Measurements from ENCODE around the gene FLOT1.
A peak's percentile ranks its signal among the peaks of the same experiment; 100 is the strongest.

FLOT1 gene

DNA sequence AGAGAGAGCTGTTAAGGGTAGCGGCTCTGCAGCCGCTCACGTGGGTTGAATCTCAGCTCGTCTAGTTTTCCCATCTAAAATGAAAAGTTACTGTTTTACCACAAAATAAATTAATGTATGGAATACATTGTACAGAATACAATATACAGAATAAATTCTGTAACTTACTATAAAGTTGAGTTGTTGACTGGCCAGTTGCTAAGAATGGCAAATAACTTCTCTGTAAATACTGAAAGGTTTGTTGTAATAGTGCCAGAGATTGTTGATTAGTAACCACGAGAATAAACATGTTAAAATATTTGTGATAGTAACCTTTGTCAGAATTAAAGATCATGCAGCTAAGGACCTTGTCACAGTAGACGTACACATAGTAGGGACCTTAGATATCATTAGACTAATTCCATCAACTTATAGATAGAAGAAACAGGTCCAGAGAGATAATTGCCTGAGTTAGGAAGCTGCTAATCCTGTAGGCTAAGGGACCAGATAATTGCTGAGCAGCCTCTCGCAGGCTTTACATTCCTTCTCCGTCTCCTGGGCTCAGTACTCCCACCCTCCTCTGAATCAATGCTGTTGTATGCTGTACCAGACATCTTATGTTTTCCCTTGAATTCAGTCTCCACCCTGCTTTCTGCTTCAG, 51.2 kb downstream of the FLOT1 start:
- DNase-seq, result no peak

DNA sequence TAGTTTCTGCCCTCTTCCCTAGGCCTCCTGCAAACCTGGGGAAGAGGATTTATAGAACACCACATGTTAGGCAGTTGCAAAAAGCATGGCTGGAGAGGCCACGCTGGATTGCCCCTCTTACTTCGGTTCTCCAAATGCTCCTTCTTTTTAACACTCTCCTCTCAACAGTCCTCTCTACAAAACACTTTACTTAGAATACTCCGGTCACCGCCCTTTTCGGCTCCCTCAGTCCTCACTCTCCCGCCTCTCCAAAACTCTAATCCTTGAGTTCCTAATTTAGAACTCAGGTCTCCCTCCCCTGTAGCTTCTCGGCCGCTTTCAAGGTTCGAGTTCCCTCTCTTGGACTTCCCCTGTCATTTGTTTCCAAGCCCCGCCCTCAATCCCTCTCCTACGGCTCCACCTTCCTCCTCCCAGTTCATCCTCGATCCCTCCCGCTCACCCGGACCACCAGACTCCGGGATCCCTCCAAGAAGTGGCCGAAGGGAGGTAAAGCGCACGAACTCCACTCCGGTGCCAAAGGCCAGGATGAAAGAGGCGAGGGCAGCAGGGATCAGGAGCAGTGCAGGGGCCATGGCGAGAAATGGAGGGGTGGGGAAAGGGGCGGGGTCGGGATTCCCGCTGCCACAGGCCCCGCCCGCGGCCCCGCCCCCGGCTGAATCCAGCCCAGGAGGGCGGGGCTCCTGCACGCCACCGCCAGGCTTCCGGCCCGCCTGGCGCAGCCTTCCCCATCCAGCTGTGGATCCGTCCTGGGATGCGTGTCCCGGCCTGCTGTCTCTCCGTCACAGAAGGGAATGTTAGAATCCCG, 51.9 kb downstream of the FLOT1 start, which contains the start of gene NRM:
TSS of gene NRM (minus strand) at position 582 of the 805 bp plus-strand sequence. CDS start at position 572, 10 bp downstream.
- peak; percentile 93 for DNase-seq

DNA sequence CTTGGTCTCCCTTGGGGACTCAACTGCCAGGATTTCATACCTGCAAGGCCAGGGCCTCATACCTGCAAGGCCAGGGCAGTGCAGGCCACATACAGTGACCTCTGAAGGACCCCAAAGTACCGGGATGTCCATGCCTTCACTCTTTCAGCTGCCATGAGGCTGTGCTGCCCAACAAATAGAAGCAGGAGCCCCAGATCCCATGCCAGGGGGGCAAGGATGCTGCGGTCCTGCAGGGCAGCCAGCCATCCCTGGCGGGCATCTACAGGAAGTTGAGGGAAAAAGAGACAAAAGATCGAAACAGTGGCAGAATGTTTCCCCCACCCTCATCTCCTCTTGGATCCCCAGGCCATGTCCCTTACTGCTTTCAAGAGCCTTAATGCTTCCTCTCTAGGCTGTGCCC, 52.5 kb downstream of the FLOT1 start:
- DNase-seq, result no peak

DNA sequence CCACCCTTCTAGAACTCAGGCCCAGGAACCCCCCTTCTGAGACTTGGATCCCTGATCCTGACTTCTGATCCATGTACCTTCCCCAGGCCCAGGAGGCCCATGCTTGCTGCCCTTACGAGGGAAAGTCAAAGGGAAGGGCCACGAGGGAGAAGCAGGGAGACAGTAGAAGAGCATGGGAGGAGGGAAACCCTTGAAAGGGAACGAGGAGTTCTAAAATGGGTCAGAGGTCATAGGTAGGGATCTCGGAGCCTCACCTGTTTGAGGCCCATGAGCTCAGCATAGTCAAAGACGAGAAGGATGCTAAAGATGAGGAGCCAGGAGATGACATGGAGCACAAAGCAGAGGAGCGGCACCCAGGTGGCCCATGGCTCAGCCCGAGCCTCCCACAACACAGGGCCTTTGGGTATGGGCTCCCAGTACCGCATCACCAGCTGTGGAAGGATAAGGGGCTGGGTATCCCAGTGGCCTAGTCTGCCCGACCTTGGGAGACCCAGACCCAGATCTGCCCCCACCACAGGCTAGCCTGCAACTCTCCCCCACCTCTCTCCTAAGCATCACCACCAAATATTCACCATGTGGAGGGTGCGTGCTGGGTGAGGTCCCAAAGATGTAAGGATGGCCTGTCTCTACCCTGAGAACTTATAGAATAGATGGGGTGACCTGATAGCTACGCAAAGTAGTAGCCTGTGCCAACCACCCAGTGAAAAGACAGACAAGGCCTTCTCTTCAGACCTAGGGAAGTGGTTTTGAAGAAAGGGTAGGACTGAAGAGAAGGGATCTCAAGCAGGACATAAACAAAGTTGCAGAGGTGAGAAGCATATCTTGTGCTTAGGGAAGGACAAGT, 53.2 kb downstream of the FLOT1 start:
- no peak for DNase-seq

DNA sequence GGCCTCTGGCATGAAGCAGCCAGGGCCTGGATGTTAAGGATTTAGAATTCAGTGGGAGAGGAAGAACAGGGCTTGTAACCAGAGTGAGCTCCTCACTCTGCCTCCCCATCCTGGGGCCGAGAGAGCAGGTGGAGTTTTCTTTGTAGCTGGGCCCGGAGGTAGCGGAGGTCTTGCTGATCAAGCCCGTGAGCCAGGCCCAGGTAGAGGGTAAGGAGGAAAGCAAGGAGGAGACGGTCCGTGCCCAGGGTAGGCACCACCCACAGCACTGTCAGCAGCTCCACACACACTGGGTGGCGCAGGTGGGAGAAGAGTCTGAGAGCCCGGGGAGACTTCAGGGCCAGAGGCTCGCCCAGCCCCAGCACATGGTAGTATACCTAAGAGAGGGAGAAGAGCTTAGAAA, 53.9 kb downstream of the FLOT1 start:
- no peak for DNase-seq

DNA sequence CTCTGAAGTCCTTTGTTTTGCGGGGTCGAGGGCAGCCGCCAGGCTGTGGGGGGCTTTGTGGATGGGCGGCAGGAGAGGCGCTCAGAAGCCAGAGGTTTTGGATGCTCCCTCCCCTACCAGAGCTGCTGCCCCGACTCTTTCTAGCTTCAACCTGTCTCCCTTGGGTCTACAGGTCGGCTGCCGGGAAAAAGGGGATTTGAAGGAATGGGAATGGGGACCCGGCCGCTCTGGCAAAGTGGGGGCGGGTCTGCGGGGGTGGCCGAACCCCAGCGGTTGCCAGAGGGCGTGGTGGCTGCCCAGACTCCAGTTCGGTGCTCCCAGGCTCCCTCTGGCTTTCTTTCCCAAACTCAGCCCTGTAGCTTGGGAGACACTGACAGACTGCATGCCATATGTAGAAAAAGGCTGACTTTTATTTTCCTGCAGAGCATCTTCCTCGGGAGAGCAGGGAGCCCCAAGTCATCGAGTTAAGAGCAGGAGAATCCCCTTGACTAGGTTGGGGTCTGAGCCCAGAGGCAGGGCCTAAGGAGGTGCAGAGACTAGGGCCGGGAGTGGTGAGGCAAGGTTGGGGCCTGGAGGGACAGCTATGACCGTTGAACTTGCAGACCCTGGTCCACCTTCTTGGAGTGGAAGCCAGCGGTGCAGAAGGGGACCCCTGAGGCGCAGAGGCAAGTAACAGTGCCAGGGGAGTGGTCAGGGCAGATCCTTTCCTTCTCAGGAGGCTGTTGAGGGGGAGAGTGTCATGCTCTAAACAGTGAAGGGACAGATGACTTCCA, 54.6 kb downstream of the FLOT1 start:
- DNase-seq, result no peak

DNA sequence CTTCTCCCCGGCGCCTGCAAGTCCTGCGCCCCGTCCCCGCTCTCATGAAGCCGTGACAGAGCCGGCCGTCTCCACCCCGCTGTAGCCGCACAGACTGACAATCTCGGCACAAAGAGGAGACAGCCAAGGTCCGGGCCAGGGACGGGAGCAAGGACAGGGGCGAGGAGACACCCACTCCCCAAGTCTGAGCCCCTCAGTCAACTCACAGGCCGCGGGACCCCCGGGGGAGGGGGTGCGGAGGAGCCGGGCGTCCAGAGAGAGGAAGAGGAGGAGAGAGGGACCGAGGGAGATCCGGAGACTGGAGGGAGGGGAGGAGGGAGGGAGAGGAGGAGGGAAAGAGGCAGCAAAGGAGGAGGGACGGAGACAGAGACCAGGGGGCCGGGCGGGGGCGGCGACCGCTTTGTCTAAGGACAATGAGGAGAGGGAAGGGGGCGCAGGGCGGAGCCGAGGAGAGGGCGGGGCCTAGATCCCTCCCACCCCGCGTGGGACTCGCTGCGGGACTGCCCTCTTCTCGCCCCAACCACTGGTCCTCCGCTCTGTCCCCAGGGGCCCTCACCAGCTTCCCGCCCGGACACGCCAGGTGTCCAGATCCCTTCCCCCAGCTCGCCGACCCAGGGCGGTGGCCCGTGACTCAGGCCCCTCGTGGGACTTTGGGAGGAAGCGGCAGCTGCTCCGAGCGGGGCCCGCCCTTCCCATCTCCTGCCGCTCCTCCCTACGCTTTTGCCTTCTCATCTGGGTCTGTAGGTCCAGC, 55.4 kb downstream of the FLOT1 start:
- peak; percentile 91 for DNase-seq

DNA sequence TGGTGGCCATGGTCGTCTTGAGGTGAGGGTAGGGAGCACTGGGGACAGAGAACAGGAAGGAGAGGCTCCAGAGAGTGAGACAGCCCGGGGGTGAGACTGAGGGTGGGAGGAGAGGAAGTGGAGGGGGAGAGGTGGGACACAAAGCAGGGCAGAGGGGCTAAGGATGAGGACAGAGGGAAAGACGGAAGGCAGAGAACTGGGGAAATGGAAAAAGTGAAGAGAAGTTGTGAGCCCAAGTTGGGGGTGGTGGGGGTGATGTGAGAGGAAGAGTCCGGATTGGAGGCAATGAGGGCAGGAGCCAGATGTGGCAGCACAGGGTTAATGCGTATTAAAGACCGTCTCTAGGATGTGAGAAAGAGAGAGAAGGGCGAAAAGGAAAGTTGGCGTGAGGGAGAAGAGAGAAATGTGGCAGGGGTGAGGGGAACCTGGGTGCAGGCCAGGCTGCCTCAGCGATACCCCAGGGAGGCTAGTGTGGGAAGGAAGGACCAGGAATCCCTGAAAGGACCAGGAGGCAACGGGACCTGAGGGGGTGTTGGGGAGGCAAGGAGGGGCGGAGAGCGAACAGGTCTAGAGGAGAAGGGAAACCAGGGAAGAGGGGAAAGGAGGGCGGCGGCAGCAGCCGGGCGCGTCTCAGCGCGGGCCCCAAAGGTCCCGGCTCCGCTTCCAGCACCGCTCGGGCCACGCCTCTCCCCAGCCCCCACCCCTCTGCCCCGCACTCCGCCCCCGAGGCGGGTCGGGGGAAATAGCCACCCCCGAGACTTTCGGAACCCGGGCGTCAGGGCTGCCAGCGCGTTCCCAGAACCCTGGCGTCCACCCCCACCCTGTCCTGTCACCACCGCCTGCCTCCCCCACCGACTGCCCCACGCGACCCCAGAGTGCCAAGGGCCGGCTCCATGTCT, 56.2 kb downstream of the FLOT1 start, which contains the start of gene PPP1R18:
TSS of gene PPP1R18 (minus strand) at position 637 of the 899 bp plus-strand sequence. CDS start at position 10, 627 bp downstream.
- DNase-seq, result peak; percentile 91

DNA sequence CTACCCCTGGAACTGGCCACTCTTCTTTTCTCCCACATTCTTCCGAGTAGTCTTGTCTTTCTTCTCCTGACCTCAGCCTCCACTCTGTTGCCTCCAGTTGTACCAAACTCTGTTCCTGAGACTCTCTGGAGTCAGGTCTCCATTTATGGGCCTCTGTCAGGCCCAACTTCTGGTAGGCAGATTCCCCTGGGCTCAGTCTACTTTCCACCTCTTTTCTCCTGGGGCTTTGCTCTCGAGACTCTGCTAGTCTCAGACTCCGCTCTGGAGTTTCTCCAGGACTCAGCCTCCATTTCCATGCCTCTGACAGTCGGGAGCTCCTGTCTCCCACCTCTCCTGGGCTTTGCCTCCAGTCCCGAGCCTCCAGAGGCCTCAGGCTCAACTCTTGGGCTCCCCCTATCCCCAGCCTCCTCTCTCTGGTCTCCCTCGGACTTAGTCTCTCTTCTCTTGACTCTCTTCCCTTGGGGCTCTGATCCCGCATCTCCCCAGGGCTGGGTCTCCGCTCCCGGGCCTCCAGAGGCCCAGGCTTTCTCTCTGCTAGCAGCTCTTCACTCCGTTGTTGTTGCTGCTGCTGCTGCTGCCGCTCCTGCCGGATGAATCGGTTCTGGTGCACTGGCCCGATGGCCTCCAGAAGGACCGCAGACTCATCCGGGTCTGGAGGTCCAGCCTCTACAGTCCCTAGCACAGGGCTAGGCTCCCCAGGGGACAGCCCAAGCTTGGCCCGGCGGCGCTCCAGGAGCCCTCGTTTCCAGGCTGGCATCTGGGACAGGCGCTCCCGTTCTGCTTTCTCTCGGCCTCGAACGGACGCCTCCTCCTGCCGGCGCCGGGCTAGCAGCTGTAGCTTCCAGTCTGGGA, 57.1 kb downstream of the FLOT1 start:
- peak; percentile 73 for DNase-seq

DNA sequence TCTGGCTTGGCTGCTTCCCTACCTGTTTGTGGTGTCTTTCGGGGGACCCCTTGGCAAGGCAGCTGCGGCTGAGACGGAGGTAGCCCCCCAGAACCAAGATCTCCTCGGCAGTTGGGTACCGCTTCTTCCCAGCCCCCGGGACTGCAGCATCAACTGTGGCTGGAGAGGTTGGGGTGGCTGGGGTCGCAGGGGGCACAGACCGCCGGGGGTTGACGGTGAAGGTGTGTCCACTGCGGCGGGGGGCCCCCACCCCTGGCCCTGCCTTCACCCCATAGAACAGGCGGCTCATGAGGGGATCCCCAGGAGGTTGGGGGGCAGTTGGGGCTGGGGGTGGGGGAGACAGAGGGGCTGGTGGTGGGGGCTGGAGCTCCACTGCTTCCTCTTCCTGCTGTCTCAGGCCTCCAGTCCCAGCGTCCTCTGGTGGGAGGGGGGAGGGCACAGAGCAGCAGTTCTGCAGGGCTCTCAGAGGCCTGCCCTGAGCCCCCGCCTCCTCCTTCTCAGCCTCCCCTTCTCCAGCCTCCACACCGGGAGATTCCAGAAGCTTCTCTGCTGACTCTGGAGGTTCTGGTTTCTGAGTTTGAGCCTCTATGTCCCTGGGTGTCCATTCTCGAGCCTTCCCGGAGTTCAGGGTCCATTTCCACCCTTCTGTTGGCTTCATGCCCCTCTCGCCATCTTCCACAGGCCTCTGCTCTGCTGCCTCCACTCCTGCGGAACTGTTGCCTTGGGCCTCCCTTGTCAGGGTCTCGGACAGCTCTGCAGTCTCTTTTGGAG, 57.9 kb downstream of the FLOT1 start:
- DNase-seq, result peak; percentile 79

DNA sequence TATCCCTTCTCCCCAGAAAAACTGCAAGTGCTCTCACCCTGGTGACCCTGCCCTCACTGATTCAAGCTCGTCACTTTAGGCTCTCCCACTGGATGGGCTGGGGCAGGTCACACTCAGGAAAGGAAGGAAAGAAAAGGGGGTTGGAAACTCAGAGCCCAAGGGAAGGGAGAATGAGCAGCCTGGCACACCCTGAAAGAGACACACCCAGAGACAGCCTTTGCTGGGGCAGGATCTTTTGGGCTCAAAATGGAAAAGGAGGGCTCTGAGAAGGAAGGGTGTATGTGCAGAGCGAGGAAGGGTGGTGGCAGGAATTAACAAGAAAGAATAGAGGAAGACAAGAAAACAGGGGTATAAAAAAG, 58.5 kb downstream of the FLOT1 start:
- no peak for DNase-seq

DNA sequence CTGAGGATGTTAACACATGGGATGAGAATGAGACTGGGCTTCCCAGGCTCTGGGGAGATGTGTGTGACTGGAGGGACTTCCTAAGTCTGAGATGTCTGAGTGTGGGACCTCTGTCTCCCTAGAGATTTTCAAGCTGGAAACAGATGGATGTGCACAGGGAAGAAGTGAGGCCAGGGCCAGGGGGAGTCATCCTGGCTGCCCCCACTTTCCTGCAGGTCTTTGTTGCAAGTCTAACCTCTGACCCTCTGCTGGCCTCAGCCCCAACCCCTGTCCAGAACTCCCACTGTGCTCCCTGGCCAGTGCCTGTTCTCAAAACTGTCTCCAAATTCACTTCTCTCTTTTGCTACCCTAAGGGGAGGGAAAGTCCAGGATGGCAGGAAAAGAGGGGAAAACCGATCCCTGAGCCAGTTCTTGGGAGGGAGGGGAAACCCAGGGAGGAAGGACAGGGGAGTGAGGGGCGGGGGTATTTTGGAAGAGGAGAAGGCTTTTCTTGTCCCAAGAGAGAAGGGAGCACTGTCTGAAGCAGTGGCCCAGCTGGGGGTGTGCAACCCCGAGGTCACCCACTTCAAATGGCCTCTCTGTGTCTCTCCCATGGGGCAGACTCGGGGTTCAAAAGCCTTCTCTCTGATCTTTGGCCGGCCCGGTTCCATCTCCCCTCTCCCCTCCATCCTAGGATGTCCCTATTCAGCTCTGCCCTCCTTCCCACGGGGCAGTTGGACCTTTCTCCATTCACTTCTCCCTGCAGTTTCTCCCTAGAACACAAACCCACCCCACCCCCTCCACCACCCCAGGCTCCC, 59.1 kb downstream of the FLOT1 start:
- DNase-seq, result no peak

DNA sequence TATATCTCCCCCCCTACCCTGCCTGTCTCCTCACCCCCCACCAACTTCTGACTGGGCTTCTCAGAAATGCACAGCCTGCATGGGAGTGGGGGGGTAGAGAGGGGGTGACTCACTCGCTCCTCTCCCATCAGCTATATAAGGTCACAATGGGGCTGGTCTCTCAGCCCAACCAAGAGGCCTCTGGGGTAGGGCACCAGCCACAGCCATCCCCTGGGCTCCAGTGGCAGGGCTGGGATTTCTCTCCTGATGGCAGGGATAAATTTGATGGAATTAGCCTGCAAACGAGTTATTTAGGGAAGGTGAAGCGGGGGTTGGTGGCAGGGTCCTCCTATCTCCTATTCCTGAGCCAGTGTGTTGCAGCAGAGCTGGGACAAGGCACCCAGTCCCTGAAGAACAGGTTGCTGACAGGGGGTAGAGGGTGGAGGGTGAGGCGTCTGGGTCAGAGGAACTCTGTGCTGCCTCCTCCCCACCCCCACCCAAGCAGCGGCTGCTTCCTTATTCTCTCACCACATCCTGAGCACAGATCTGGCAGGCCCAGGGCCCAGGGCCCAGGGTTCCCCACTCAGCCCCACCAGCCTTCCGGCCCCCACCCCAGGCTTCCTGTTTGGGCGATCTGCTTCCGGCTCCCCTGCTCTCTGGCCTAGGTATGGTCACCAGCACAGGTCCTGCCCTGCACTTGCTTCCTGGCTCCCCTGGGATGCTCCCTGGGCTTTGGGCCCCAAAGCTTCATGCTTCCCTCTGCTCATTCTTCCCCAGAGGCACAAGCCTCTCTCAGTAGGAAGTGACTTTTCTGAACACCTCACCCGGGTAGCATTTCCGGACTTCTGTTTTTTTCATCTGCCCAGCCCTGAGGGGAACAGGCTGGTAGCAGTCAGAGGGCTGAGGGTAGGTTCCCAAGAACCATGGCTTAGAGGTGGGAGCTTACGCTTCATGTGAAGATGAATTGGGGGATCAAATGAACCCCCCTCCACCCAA, 60.1 kb downstream of the FLOT1 start:
- peak; percentile 91 for DNase-seq

DNA sequence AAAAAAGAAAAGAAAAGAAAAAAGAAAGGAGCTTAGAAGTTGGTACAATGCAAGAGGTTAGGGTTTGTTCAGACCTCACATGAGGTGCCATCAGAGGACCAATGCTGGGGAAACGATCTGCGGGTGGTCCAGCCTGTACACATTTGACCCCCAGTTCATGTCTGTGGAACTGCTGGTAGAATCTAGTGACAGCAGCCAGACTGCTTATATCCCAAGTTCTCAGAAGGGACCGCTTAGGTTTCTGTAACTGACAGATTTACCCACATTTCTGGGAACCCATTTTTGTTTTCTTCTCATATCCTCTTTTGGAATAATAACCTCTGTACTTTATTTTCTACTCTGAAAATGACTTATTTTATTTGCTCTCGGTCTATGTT, 60.7 kb downstream of the FLOT1 start:
- DNase-seq, result peak; percentile 70

DNA sequence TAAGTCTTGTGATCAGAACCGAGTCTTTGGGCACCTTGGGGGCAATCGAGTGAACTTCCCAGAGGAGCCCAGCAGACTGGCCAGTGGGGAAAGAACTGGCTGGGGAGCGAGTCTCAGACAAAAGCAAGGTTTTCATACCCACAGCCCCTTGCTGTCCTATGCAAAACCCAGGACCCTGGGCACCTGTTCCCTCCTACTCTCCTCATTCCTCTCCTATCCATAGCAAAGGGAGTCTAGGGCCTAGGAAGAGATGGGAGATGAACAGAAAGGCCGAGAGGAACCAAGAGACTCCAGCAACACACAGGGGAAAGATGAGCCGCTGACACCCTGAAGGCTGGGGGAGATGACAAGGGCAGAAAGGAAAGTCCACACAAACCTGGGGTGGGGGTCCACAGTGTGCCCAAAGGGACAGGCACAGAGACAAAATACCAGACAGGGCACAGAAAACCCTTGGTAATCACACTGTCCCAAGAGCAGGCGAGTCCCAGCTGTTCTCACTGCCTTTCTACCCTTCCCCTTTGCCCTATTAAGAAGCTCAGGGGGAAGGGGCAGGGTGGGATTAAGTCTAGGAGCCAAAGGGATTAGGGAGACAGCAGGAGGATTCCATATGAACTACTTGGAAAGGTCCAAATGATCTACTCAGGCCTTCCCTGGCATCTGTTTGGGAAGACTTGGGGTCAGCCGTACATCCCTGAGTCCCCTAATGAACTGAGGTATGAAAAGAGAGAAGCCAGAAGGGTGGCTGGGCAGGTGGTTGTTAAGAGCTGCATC, 62.5 kb downstream of the FLOT1 start:
- DNase-seq, result no peak

All from activated CD8-positive, alpha-beta memory T cell treated with anti-CD3 and anti-CD28 coated beads for 24 hours (primary cell).